ENCODE data around the gene LAMC1.

Gene LAMC1

DNA sequence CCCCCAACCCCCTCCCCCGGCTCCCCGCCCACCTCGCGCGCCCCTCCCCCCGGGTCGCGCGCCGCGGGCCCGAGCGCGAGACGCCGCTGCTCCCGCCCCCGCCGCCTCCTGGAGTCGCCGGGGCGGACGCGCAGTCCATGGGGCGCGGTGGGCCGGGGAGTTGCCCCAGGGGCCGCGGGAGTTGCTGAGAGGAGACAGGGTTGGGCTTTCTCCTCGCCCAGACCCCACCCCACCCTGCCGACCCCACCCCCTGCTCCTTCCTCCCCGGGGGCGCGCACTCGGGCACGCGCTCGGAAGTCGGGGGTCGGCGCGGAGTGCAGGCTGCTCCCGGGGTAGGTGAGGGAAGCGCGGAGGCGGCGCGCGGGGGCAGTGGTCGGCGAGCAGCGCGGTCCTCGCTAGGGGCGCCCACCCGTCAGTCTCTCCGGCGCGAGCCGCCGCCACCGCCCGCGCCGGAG is at the start of gene LAMC1:
Gene LAMC1 (plus strand): TSS at position 275 of the 455 bp plus-strand sequence. CDS start 297 bp downstream, outside the sequence.
- DNase-seq (ENCODE audit: low read depth in 3 of 3, low spot score in 1 of 3), result peak in 1 of 3 donors; percentile 1

DNA sequence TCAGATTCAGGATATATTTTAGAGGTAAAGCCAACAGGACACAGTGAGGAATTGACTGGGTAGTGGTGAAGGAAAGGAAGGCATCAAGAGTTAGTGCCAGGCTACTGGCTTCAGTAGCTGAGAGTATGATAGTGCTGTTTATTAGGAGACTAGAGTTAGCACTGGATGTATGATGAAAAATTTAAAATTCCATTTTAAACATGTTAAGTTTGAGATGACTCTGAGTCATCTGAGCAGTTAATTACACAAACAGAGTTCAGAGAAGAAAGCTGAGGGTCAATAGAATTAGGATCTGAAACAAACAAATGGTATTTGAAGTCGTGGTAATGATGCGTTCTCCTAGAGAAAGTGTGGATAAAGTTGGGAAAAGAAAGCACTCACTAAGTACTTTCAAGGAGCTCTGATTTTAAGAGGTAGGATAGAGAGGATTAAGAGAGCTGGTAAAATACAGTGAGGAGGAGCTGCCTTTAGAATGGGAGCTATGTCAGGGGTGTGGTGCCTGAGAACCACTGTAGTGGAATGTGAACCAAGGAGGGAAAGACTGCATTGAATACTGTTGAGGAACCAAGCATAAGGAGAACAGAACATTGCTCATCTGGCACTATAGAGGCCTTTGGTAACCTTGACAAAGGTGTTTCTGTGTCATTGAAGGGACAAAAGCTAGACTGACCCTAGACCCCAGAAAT is 48.6 kb upstream of the LAMC1 start:
- no peak for DNase-seq (ENCODE audit: low read depth in 3 of 3, low spot score in 1 of 3)

DNA sequence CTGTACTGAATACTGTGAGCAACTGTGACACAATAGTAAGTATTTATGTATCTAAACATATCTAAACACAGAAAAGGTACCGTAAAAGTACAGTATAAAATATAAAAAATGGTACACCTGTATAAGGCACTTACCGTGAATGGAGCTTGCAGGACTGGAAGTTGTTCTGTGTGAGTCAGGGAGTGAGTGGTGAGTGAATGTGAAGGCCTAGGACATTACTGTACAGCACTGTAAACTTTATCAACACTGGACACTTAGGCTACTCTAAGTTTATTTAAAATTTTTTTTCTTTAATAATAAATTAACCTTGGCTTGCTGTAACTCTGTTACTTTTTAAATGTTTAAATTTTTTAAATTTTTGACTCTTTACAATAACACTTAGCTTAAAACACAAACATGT is 45.7 kb upstream of the LAMC1 start:
- DNase-seq (ENCODE audit: low read depth in 3 of 3, low spot score in 1 of 3), result no peak

DNA sequence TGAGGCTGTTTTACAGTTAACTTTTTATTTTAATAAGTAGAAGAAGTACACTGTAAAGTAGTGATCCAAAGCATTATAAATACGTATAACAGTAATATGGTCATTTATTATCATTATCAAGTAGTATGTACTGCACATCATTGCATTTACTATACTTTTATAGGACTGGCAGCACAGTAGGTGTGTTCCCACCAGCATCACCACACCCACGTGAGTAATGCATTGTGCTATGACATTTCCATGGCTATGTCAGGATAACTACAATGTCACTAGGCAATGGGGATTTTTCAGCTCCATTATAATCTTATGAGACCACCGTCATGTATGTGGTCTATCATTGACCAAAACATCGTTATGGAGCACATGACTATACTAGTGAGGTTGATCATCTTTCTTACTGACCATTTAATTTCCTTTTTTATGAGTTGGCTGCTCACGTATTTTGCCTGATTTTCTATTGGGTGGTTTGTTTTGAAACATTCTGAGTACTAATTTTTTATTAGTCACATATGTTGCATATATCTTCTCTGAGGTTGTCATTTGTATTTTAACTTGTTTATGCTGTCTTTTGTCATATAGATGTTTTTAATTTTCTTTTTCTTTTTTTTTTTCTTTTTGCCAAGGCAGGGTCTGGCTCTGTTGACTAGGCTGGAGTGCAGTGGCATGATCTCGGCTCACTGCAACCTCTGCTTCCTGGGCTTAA is 44.9 kb upstream of the LAMC1 start:
- no peak for DNase-seq (ENCODE audit: low read depth in 3 of 3, low spot score in 1 of 3)

DNA sequence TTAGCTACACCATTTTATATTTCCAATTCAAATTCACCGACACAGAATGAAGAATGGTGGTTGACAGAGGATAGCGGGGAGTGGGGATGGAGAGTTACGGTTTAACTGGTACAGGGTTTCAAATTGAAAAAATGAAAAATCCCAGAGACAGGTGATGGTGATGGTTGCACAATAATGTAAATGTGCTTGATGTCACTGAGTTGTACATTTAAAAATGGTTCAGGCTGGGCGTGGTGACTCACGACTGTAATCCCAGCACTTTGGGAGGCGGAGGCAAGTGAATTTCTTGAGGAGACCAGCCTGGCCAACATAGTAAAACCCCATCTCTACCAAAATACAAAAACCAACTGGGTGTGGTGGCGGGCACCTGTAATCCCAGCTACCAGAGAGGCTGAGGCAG is 39.1 kb upstream of the LAMC1 start:
- DNase-seq (ENCODE audit: low read depth in 3 of 3, low spot score in 1 of 3), result no peak

DNA sequence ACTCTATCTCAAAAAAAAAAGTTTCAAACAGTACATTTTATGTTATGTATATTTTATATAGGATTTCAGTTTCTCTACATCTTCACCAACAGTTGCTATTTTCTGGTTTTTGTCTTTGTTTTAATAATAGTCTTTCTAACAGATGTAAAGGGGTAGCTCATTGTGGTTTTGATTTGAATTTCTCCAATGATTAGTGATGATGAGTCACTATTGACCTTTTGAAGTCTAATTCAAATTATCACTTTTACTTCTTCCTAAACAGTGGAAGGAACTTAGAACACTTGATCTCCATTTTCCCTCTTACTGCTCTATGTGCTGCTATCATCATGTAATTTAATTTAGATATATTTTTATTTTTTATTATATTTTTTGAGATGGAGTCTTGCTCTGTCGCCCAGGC is 38.6 kb upstream of the LAMC1 start:
- no peak for DNase-seq (ENCODE audit: low read depth in 3 of 3, low spot score in 1 of 3)

DNA sequence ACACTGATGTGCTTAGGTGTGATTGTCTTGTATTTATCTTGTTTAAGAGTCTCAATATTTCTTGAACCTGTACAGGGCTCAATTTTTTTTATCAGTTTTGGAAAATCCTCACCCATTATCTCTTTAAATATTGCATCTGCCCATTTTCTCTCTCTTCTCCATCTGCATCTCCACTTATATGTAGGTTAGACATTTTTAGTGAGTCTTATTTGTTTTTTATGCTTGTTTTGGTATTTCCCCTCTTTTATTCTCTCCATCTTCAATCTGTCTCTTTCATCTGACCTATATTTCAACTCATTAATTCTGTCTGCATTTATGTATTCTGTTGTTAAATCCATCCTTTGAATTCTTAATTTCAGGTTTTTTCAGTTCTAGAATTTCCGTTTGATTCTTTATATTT is 37.3 kb upstream of the LAMC1 start:
- no peak for DNase-seq (ENCODE audit: low read depth in 3 of 3, low spot score in 1 of 3)

DNA sequence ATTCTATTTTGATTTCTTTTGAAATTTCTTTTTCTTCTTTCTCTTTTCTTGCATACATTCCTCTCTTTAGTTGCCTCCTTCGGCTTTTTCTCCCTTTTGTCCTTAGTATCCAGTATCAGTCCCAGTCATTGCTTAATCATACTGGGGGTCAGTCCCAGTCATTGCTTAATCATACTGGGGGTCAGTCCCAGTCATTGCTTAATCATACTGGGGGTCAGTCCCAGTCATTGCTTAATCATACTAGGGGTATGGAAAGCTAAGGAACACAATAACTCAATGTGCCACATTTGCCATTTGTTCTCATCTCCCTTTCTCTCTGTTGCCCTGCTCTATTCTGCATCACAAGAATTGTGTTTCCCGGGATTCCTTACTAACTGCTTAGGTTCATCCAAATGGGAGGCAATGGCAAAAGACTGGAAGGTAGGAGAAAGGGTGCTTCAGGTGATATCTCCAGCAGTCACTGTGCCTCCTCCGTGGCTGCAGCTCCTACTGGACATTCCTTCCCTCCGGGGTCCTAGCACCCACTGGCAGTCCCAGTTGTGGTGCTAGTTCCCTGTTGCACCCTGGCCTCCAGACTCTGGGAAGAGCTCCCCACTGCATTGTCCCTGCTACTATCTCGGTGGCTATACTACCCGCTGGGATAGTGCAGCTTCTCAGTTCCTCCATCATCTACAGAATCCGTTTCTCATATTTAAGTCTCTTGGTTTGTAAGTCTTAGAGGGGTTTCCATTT is 32.6 kb upstream of the LAMC1 start:
- no peak for DNase-seq (ENCODE audit: low read depth in 3 of 3, low spot score in 1 of 3)

DNA sequence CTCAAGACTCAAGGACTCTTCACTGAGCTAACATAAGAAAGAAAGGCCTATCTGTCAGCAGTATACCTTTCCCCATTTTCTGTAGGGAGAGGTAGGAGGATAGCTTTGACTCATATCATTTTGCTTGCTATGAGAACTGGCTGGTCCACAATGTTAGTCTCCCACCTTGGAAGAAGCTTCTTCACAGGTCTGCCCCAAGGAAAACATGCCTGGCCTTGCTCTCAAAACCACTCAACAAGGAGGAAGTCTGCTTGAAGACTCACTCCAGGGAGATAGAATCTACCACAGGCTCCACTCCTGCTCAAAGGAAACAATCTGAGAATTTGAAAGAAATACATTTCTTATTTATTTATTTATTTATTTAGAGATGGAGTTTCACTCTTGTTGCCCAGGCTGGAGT is 29.5 kb upstream of the LAMC1 start:
- DNase-seq (ENCODE audit: low read depth in 3 of 3, low spot score in 1 of 3), result no peak

DNA sequence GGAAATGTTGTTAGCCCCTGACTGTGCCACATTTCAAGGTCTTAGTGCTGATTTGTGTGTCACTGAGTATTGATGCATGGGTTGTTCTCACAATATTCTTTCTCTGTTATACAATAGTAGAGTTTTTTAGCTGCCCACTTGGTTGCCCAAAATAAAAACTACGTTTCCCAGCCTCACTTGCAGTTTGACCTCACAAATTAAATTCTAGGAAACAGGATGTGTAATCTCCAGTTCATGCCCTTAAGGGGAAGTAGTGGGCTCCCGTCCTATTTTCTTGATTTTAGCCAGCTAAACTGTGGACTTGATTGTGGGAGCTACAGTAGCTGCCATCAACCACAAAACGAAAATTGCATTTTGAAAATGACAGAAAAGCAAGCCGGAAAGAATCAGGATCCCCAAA is 27.3 kb upstream of the LAMC1 start:
- DNase-seq (ENCODE audit: low read depth in 3 of 3, low spot score in 1 of 3), result no peak

DNA sequence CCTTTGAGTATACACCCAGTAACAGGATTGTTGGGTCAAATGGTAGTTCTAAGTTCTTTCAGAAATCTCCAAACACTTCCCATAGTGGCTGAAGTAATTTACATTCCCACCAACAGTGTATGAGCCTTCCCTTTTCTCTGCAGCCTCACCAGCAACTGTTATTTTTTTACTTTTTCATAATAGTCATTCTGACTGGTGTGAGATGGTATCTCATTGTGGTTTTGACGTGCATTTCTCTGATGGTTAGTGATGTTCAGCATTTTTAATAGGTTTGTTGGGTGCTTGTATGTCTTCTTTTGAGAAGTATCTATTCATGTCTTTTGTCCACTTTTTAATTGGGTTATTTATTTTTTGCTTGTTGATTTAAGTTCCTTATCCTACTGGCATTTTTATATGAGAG is 26.4 kb upstream of the LAMC1 start:
- DNase-seq (ENCODE audit: low read depth in 3 of 3, low spot score in 1 of 3), result no peak

DNA sequence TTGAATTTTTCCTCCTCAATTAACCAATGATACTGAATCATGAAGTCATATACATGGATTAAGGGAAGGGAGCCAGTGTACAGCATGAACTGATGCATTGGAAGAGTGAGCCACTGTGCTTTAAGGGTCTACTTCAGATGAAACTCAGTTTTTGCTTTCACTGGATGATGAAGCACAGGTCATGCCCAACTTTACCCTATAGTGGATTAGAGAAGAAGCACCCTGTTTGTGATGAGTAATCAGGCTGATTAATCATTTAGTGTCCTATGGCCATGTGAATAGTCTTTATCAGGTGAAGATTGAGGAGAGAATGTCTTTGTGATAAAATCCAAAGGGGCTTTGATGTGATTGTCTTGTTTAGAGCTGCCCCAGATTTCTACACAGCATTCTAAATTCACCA is 24.7 kb upstream of the LAMC1 start:
- DNase-seq (ENCODE audit: low read depth in 3 of 3, low spot score in 1 of 3), result no peak

DNA sequence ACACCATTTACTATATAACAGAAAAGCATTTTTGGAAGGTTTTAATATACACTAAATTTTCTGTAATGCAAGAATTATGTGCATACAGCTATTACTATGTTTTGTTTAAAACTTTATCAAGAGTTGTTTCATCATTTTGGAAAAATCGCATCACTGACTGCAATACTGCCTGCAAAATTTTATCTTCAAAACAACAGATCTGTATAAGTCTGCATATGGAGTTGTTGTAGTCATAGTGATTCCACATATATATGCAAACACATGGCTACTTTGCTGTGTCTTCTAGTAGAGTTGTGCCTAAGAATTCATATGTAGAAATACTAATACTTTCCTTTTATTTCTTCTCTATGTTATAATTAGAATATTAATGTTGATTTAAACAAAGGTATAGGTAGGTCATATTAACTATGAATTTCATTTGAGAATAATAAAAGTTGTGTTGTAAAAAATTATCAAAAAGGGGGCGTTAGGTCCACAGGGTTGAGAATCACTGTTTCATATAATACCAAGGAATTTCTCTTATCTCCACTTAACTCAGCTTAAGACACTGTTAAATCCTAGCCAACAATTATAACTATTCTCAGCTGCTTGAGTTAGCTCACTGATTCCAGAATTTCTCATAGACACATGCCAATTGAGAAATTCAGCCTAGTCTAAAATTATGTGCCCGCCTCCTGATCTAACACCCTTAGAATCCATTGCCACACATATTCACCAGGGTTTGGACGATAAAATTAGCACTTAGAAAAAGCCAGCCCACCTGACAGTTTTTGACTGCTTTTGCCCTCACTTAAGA is 22.9 kb upstream of the LAMC1 start:
- DNase-seq (ENCODE audit: low read depth in 3 of 3, low spot score in 1 of 3), result no peak

DNA sequence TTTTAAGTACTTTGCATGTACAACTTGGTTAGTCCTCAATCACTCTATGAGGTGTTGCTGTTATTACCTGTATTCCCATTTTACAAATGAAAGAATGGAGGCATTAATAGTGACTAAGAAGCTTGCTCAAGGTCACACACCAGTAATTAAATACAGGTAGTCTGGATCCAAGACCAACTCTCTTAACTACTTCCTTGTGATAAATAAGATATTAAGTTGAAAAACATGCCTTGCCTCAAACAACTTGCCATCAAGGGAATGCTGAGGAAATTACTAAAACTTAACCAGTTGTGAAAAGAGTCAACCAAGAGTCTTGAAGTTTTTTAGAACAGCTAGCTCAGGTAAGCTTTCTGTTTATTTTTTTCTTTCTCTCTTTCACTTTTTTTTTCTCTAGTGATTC is 21.0 kb upstream of the LAMC1 start:
- DNase-seq (ENCODE audit: low read depth in 3 of 3, low spot score in 1 of 3), result no peak

DNA sequence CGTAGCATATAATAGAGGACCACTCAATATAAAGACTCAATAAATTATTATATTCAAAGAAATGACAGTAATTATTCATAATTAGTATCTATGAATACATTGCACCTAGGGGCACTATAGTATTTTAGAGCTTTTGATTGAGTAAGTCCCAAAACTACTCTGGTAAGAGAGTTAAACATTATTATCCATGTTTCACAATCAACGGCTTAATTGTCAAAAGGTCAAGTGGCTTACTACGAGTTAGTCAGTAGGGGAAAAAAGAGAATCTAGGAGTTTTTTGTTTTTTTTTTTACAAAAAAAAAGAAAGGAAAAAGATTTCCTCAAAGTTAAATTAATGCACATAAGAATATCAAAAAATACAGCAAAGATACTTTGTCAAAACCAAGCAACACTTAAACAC is 20.4 kb upstream of the LAMC1 start:
- DNase-seq (ENCODE audit: low read depth in 3 of 3, low spot score in 1 of 3), result no peak

DNA sequence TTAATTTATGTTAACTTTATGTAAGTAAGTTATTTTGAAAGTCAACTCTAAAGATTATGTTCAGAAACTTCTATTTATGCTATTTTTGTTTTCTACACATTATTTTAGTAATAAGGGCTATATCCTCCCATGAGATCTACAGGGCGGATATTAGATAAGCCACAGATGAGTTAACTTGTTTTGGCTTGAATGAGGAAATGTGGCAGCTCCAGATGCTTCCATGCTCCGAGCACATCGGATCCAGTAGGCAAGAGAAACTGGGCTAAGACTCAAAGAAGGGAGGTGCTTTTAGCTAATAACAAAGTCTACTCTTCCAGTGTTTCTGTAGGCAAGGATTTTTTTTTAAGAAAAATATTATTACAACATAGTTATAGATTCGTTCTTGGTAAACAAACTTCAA is 20.0 kb upstream of the LAMC1 start:
- no peak for DNase-seq (ENCODE audit: low read depth in 3 of 3, low spot score in 1 of 3)

DNA sequence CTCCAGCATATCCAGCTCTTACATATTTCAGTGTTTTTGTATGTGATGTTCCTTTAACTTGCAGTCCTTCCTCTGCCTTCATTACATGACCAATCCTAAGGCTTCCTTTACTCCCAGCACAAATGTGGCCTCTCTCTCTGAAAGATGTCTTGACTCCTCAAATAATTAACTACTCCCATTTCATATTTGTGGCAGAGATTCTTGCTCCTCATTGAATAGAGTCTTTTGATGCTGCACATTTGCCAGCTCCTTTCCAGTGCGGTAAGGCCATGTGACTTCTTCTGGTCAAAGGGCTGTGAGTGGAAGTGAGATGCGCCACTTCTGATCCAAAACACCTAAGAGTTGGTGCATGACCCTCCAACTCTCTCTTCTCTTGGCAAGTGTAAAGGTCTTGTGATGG is 19.1 kb upstream of the LAMC1 start:
- no peak for DNase-seq (ENCODE audit: low read depth in 3 of 3, low spot score in 1 of 3)

DNA sequence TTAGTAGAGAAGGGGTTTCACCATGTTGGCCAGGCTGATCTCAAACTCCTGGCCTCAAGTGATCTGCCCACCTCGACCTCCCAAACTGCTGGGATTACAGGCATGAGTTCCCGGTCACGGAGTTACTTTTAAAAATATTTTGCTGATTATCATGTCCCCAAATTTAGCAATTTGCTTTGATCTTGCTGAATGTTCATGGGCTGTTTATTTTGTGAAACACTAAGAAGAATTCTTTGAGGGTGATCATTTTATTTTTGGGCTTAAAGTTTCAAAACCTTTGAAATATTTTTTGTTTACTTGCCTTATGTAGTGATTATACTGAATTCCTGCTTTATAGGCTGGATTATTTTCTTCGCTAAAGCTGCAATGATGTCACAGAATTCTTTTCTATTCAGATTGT is 11.4 kb upstream of the LAMC1 start:
- DNase-seq (ENCODE audit: low read depth in 3 of 3, low spot score in 1 of 3), result no peak

DNA sequence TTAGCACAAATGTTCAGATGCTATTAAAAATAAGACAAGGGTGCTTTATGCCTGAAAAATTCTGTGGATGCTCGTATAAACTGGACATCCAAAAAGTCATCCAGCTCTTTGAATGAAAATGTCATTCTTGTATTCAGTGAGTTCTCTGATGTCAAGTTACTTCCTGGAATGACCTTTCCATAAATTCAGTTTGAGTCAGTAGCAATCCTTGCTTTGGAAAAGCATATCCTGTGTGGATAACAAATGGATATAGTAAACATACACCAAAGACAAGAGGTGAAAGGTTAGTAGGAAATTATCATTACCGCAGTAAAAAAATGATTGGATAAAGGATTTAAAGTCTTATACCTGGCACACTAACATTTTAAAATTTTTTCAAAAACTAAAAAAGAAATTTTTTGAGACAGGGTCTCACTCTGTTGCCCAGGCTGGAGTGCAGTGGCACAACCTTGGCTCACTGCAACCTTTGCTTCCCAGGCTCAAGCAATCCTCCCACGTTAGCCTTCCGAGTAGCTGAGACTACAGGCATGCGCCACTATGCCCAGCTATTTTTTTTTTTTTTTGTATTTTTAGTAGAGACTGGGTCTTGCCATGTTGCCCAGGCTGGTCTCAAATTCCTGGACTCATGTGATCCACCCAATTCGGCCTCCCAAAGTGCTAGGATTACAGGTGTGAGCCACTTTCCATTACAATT is 10.8 kb upstream of the LAMC1 start:
- no peak for DNase-seq (ENCODE audit: low read depth in 3 of 3, low spot score in 1 of 3)

DNA sequence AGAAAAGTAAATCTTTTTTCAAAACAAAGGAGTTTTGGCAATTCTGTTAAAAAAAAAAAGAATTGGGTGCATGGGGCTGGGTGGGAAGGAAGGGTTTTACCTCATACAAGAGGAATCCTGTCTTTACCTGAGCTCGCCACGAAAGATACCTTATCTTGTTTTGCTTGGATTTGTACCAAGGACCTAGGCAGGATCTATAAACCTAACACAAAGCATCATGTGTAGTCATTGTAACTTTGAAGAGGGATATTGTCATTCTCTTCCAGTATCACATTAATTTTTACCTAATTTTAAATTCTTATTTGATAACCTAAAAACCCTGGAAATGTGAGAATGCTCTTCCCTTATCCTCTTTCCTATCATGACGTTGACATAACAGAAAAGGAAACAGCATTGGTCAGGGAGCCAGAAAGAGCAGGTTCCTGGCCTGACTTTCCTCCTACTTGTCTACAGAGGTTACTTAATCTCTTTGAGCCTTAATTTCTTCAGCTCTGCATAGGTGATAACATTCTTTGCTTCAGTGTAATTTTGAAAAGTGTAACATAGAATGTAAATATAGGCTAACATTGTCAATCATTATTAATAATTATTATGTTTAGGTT is 4.0 kb upstream of the LAMC1 start:
- no peak for DNase-seq (ENCODE audit: low read depth in 3 of 3, low spot score in 1 of 3)
